Subcutaneous preadipocyte (primary cell): ENCODE data around the gene WDR4. TPM values are rescaled to one million over a fixed set of nuclear protein-coding genes. Genes with fewer than 3 reads are reported as not detected.

ENCODE experiments used
- total RNA-seq: library from RNA; depleted of rRNA; stranded (reverse); fragments of >200 nt; gene quantifications from 2 replicates; pipeline ENCODE4 v1.2.3, GENCODE V29; 2012

The WDR4 gene, protein sequence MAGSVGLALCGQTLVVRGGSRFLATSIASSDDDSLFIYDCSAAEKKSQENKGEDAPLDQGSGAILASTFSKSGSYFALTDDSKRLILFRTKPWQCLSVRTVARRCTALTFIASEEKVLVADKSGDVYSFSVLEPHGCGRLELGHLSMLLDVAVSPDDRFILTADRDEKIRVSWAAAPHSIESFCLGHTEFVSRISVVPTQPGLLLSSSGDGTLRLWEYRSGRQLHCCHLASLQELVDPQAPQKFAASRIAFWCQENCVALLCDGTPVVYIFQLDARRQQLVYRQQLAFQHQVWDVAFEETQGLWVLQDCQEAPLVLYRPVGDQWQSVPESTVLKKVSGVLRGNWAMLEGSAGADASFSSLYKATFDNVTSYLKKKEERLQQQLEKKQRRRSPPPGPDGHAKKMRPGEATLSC
- 14.0 and 23.5 TPM in 2 replicates for total RNA-seq

DNA sequence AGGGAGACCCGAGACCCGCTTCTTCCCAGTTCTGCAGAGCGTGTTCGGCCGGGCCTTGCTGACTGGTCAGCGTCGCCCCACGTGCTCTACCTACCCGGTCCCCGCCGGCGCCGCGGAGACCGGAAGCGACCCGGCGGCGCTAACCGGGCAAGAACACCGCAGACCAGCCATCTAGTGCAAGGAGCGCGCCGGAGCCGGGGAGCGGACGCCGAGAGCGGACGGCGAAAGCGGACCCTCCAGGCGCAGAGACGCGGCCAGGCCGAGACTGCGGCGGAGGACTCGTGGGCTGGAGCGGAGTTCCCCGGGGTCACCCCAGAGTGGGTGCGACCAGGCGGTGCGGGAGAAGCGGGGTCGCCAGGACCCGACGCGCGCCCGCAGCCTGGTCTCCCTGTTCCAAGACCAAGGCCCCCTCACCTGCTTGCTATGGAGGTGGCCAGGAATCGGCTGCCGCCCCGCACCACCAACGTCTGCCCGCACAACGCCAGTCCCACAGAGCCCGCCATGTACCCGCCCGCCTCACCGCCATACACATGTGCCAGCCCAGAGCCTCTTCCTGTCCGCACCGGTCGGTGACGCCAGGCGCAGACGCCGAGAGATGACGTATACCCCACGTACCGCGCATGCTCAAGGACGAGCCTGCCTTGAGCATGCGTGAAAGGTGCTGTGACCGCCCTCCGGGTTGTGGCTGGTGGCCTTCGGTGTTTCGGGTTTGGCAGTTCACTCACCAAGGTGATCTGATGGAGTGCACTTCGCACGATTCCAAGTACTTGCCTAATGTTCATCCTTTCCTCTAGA is at the start of gene WDR4:
Gene WDR4 (minus strand): TSS at position 547 of the 795 bp plus-strand sequence. CDS start 44 bp downstream, at position 503.

DNA sequence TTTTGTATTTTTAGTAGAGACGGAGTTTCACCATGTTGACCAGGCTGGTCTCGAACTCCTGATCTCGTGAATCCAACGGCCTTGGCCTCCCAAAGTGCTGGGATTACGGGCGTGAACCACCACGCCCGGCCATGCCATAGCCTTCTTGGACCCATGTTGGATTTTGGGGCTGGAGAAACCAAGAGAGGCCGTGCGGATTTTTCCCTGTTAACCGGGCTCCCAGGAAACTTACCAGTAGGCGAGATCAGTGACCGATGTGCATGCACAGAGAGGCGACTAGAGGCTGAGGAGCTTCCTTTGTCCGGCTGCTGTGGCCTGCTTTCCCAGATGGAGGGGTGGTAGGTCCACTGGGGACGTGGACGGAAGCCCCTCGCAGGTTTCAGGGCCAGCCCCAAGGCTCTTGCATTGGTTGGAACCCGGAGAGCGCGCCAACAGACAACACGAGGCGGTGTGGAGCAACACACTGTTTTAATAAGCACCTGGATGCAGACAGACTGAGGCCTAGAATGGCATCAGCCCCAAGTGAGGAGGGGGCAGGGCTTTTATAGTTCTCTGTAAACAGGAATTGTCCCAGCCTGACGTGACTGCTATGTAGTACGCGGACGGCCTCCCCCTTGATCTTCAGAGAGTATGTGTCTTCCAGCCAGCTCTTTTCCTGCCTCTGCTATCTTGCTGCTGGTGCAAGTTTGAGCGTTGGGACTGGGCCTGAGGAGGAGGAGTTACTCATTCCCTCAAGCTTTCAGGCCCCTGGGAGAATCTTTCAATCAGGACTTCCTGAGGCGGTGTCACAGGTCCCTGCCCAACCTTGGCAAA is 46.0 kb upstream of the WDR4 start, which contains the start of gene ERVH48-1:
Gene ERVH48-1 (minus strand): TSS at position 517 of the 813 bp plus-strand sequence. CDS start 6,624 bp downstream, outside the sequence.

DNA sequence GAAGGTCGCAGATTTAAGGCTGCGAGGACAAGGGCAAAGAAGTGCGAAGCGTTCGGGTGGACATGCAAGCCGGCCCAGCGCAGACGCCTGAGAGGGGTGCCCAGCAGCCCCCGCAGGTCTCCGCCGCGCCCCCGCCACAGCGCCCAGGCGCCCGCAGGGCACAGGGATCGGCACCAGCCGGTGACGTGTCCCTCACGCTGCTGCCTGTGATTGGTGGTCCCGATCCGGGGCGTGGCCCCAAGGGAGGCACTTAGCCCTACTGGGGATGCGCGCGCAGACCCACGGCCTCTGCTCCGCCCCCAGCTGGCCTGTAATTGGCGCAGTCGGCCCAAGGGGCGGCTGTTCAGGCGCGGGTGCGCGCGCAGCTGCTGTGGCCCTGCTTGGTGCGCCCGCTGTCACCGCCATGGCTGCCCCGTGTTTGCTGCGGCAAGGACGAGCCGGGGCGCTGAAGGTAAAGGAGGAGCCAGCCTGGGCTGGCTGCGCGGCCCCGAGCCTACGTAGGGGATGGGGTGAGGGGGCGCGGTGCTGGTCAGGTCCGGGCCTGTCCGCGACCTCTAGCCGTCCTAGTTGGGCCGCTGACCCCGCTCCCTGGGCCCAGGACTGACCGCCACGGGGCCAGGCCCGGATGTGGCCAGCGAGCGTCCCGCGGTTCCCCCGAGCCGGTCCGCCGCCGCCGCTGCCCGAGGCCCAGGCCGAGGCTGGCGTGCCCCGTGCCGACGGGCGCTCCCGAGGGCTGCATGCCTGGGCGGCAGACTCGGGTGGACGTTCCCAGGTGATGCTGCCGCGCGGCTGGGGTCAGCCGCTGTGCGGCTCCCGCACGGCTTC is 13.8 kb upstream of the WDR4 start, which contains the start of gene NDUFV3:
Gene NDUFV3 (plus strand): TSS at position 379 of the 825 bp plus-strand sequence. CDS start 25 bp downstream, at position 404.

Other genes starting within 250 kb of the WDR4 start
- gene PDE9A, start 225.9 kb downstream of the WDR4 start, total RNA-seq: 4.4 and 10.0 TPM in 2 replicates
- gene NDUFV3, start 13.8 kb upstream of the WDR4 start, total RNA-seq: 42.4 and 61.0 TPM in 2 replicates
- not detected in 2 replicates for gene ERVH48-1, start 46.1 kb upstream of the WDR4 start, total RNA-seq
- 12.9 and 18.0 TPM in 2 replicates for gene PKNOX1, start 95.0 kb upstream of the WDR4 start, total RNA-seq
- 27.9 and 31.9 TPM in 2 replicates for gene CBS, start 196.3 kb upstream of the WDR4 start, total RNA-seq
- 20.9 and 33.0 TPM in 2 replicates for gene U2AF1, start 228.0 kb upstream of the WDR4 start, total RNA-seq